H9 (cell line): ENCODE results near the gene PXDN. TPM values are rescaled to one million over a fixed set of nuclear protein-coding genes. Genes with fewer than 3 reads are reported as not detected.

ENCODE experiments used
- DNase-seq: peaks from one replicate; pipeline ENCODE4 v3.0.0-alpha.2; 2017
- H2AFZ ChIP-seq: one replicate; pipeline ENCODE4 v1.6.1; 2013; ENCODE audit warnings: mild to moderate bottlenecking, low read length, control low read depth, moderate library complexity
- H2AK5ac ChIP-seq: 2 replicates; pipeline ENCODE4 v1.6.1; 2013; ENCODE audit warnings: low read length, control low read depth, mixed read lengths; ENCODE audit not compliant: insufficient read length
- H2BK120ac ChIP-seq: one replicate; pipeline ENCODE4 v1.6.1; 2013; ENCODE audit warnings: low read depth, mild to moderate bottlenecking, low read length, control low read depth, inconsistent platforms; ENCODE audit not compliant: poor library complexity, severe bottlenecking
- H2BK12ac ChIP-seq: 2 replicates; pipeline ENCODE4 v1.6.1; 2013; ENCODE audit warnings: low read length, control low read depth, mixed read lengths, low read depth; ENCODE audit not compliant: insufficient read length
- H2BK15ac ChIP-seq: 2 replicates; pipeline ENCODE4 v1.6.1; 2013; ENCODE audit warnings: low read depth, low read length, control low read depth
- H2BK20ac ChIP-seq: one replicate; pipeline ENCODE4 v1.6.1; 2013; ENCODE audit warnings: low read depth, mild to moderate bottlenecking, low read length, control low read depth, inconsistent platforms; ENCODE audit not compliant: poor library complexity, severe bottlenecking
- H2BK5ac ChIP-seq: 2 replicates; pipeline ENCODE4 v1.6.1; 2013; ENCODE audit warnings: low read length, control low read depth, mixed read lengths; ENCODE audit not compliant: insufficient read length
- H3K14ac ChIP-seq: 2 replicates; pipeline ENCODE4 v1.6.1; 2013; ENCODE audit warnings: low read length, control low read depth; ENCODE audit not compliant: insufficient read depth
- H3K18ac ChIP-seq: 2 replicates; pipeline ENCODE4 v1.6.1; 2013; ENCODE audit warnings: low read depth, mild to moderate bottlenecking, mixed read lengths, low read length, control low read depth; ENCODE audit not compliant: insufficient read length
- H3K23ac ChIP-seq: 2 replicates; pipeline ENCODE4 v1.6.1; 2013; ENCODE audit warnings: low read length, control low read depth, mixed read lengths, low read depth; ENCODE audit not compliant: insufficient read length
- H3K23me2 ChIP-seq: 2 replicates; pipeline ENCODE4 v1.6.1; 2013; ENCODE audit warnings: low read depth, mild to moderate bottlenecking, mixed read lengths, low read length, control low read depth; ENCODE audit not compliant: insufficient read length, poor library complexity, severe bottlenecking
- H3K27ac ChIP-seq: 2 replicates; pipeline ENCODE4 v1.5.1; 2013; ENCODE audit warnings: low read length, control low read depth, mixed read lengths, low read depth; ENCODE audit not compliant: insufficient read length
- H3K27me3 ChIP-seq: 2 replicates; pipeline ENCODE4 v1.6.1; 2013; ENCODE audit warnings: low read length, control low read depth, inconsistent platforms; ENCODE audit not compliant: insufficient read depth
- H3K4ac ChIP-seq: 2 replicates; pipeline ENCODE4 v1.6.1; 2013; ENCODE audit warnings: low read depth, mild to moderate bottlenecking, control low read depth, inconsistent platforms, low read length, moderate library complexity
- H3K4me1 ChIP-seq: 2 replicates; pipeline ENCODE4 v1.6.1; 2013; ENCODE audit warnings: low read length, control low read depth, inconsistent platforms; ENCODE audit not compliant: insufficient read depth
- H3K4me2 ChIP-seq: 2 replicates; pipeline ENCODE4 v1.6.1; 2013; ENCODE audit warnings: low read length, control low read depth, mixed read lengths; ENCODE audit not compliant: insufficient read length, insufficient read depth
- H3K56ac ChIP-seq: 2 replicates; pipeline ENCODE4 v1.6.1; 2013; ENCODE audit warnings: low read depth, mild to moderate bottlenecking, mixed read lengths, low read length, control low read depth; ENCODE audit not compliant: insufficient read length
- H3K79me1 ChIP-seq: 2 replicates; pipeline ENCODE4 v1.6.1; 2013; ENCODE audit warnings: low read depth, mild to moderate bottlenecking, moderate library complexity, low read length, control low read depth, inconsistent platforms; ENCODE audit not compliant: insufficient read depth, poor library complexity, severe bottlenecking
- H3K79me2 ChIP-seq: 2 replicates; pipeline ENCODE4 v1.6.1; 2013; ENCODE audit warnings: low read length, control low read depth, inconsistent platforms; ENCODE audit not compliant: insufficient read depth
- H3K9ac ChIP-seq: 2 replicates; pipeline ENCODE4 v1.6.1; 2013; ENCODE audit warnings: low read length, control low read depth, mixed read lengths; ENCODE audit not compliant: insufficient read length; ENCODE audit errors: extremely low read depth
- H3K9me3 ChIP-seq: one replicate; pipeline ENCODE4 v1.6.1; 2013; ENCODE audit warnings: low read depth, low read length, inconsistent platforms; ENCODE audit not compliant: control insufficient read depth
- H3T11ph ChIP-seq: one replicate; pipeline ENCODE4 v1.6.1; 2013; ENCODE audit warnings: mild to moderate bottlenecking, low read length, control low read depth, inconsistent platforms
- H4K20me1 ChIP-seq: one replicate; pipeline ENCODE4 v1.6.1; 2013; ENCODE audit not compliant: control insufficient read depth, insufficient read length, insufficient read depth
- H4K5ac ChIP-seq: 2 replicates; pipeline ENCODE4 v1.6.1; 2013; ENCODE audit warnings: low read depth, mild to moderate bottlenecking, mixed read lengths, low read length, control low read depth; ENCODE audit not compliant: insufficient read length
- H4K8ac ChIP-seq: replicated peaks from 2 replicates; pipeline ENCODE4 v1.6.1; 2013; ENCODE audit warnings: low read length, control low read depth, mixed read lengths, low read depth; ENCODE audit not compliant: insufficient read length
- H4K91ac ChIP-seq: 2 replicates; pipeline ENCODE4 v1.6.1; 2013; ENCODE audit warnings: low read depth, mild to moderate bottlenecking, moderate library complexity, mixed read lengths, low read length, control low read depth; ENCODE audit not compliant: insufficient read length
- H3K27ac Mint-ChIP-seq, 3 experiments: 2 replicates in 2 of 3; 3 replicates in 1 of 3; pipeline ENCODE4 v1.8.0; 2020 to 2021; ENCODE audit warnings: mixed read lengths in 3 of 3, mild to moderate bottlenecking in 1 of 3, moderate library complexity in 1 of 3
- H3K27me3 Mint-ChIP-seq: 2 replicates; pipeline ENCODE4 v1.8.0; 2021; ENCODE audit warnings: low read depth, mild to moderate bottlenecking, moderate library complexity, mixed read lengths
- H3K36me3 Mint-ChIP-seq, 3 experiments: 2 replicates in 2 of 3; 3 replicates in 1 of 3; pipeline ENCODE4 v1.8.0; 2020 to 2021; ENCODE audit warnings: low read depth in 3 of 3, mixed read lengths in 3 of 3; ENCODE audit not compliant: insufficient read depth in 1 of 3
- H3K4me1 Mint-ChIP-seq, 2 experiments: 2 replicates each; pipeline ENCODE4 v1.8.0; 2020; ENCODE audit warnings: mixed read lengths in 2 of 2
- H3K4me3 Mint-ChIP-seq, 2 experiments: 2 replicates in 1 of 2; 3 replicates in 1 of 2; pipeline ENCODE4 v1.8.0; 2020 to 2021; ENCODE audit warnings: mild to moderate bottlenecking in 2 of 2, mixed read lengths in 2 of 2, moderate library complexity in 1 of 2
- H3K9me3 Mint-ChIP-seq, 2 experiments: 2 replicates in 1 of 2; 3 replicates in 1 of 2; pipeline ENCODE4 v1.8.0; 2020; ENCODE audit warnings: mild to moderate bottlenecking in 2 of 2, mixed read lengths in 2 of 2, moderate library complexity in 1 of 2
- WGBS: extraction: QIAGEN DNeasy Blood & Tissue Kit; methylation state at CpG from one replicate; pipeline ENCODE4 v1.1.7; 2013; ENCODE audit warnings: missing lambda C conversion rate, low lambda C conversion rate, mixed read lengths; ENCODE audit not compliant: insufficient read length; ENCODE audit errors: extremely low coverage; 5-methylcytosine and 5-hydroxymethylcytosine counted together
- total RNA-seq: library from RNA; stranded (reverse); gene quantifications from 2 replicates; pipeline ENCODE4 v1.2.1, GENCODE V29; 2021
- TF ChIP-seq, protein P1 (sequence below): fragments of 200-600 bp; sonication (generic); conservative IDR thresholded peaks from 3 replicates; pipeline ENCODE4 v1.8.0; 2021; ENCODE audit warnings: antibody characterized with exemption, mild to moderate bottlenecking

PXDN gene
- total RNA-seq, 1 experiment from 2014 or later: 146 TPM

GRCh38 chr2:1607236-1607920, 136.9 kb downstream of the PXDN start:
- Histone ChIP-seq H2AK5ac (no peak overlapping the region), H3K23me2 (no peaks in the 10 kb centered on the region), H3K9me3 (no peaks in the 10 kb centered on the region), H3K4me2 (no peak overlapping the region), H3T11ph (no peak overlapping the region), H2BK12ac (no peak overlapping the region), H3K27me3 (no peaks in the 10 kb centered on the region), H3K4me1 (peaks cover 13% of the 10 kb centered on the region; the same call in 1 of the 2 replicates), H3K23ac (no peak overlapping the region), H3K18ac (no peak overlapping the region), H3K14ac (no peak overlapping the region), H2BK15ac (no peak overlapping the region), H2BK120ac (no peak overlapping the region), H2BK5ac (no peak overlapping the region), H3K4ac (no peak overlapping the region), H2AFZ (no peak overlapping the region), H4K5ac (no peak overlapping the region), H4K91ac (no peak overlapping the region), H3K79me1 (no peaks in the 10 kb centered on the region), H3K79me2 (no peaks in the 10 kb centered on the region), H3K56ac (no peak overlapping the region), H4K8ac (no peak overlapping the region), H4K20me1 (no peaks in the 10 kb centered on the region), H2BK20ac (no peak overlapping the region), H3K27ac (no peak overlapping the region), H3K9ac (no peak overlapping the region)
- Mint-ChIP-seq H3K4me1 (peaks cover 3 to 4% of the 10 kb centered on the region in 2 experiments; a peak in 2 of 4 replicates), H3K27me3 (no peaks in the 10 kb centered on the region), H3K27ac (peak overlapping the region in 2 of 3 experiments; percentile 88 to 89; a peak in 3 of 7 replicates), H3K4me3 (no peak overlapping the region), H3K36me3 (peaks cover 5 to 10% (median 5%) of the 10 kb centered on the region in 3 experiments), H3K9me3 (no peaks in the 10 kb centered on the region; a peak in 1 of 5 replicates)
- TF ChIP-seq, protein P1, sequence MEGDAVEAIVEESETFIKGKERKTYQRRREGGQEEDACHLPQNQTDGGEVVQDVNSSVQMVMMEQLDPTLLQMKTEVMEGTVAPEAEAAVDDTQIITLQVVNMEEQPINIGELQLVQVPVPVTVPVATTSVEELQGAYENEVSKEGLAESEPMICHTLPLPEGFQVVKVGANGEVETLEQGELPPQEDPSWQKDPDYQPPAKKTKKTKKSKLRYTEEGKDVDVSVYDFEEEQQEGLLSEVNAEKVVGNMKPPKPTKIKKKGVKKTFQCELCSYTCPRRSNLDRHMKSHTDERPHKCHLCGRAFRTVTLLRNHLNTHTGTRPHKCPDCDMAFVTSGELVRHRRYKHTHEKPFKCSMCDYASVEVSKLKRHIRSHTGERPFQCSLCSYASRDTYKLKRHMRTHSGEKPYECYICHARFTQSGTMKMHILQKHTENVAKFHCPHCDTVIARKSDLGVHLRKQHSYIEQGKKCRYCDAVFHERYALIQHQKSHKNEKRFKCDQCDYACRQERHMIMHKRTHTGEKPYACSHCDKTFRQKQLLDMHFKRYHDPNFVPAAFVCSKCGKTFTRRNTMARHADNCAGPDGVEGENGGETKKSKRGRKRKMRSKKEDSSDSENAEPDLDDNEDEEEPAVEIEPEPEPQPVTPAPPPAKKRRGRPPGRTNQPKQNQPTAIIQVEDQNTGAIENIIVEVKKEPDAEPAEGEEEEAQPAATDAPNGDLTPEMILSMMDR: no peak
- WGBS: no CpG with 5 or more reads among the region's 7 CpGs
- no peak for DNase-seq
